Right lobe of liver (tissue), 6 donors: ENCODE measurements around the gene CAD. TPM values are rescaled to one million over a fixed set of nuclear protein-coding genes. Genes with fewer than 3 reads are reported as not detected.

Experiments
- ATAC-seq, 4 donors: fragments of 200-7000 bp; cut with Tn5 transposase; one replicate each; pipeline ENCODE4 v1.9.1; 2020; ENCODE audit warnings: mild to moderate bottlenecking in 4 of 4, moderate library complexity in 4 of 4
- DNase-seq, 3 donors: peaks; one replicate each; pipeline ENCODE4 v3.0.0-alpha.2; 2020
- H3K27ac ChIP-seq, 3 donors: fragments of 200-600 bp; one replicate each; pipeline ENCODE4 v1.8.0; 2022
- H3K27me3 ChIP-seq, 2 donors: fragments of 200-600 bp; one replicate each; pipeline ENCODE4 v1.8.0; 2022
- H3K36me3 ChIP-seq, 4 donors: fragments of 200-600 bp; sonication (generic) in 1 of 4; one replicate each; pipeline versions ENCODE4 v1.5.1 to v1.8.0; 2017 to 2022; ENCODE audit warnings: control low read depth in 1 of 4
- H3K4me1 ChIP-seq, 4 donors: fragments of 200-600 bp; sonication (generic) in 1 of 4; one replicate each; pipeline versions ENCODE4 v1.5.1 to v1.8.0; 2017 to 2022; ENCODE audit warnings: control low read depth in 1 of 4
- H3K4me3 ChIP-seq, 3 donors: fragments of 200-600 bp; one replicate each; pipeline ENCODE4 v1.8.0; 2022
- H3K9me3 ChIP-seq, 4 donors: fragments of 200-600 bp; sonication (generic) in 1 of 4; one replicate each; pipeline versions ENCODE4 v1.5.1 to v1.8.0; 2017 to 2022; ENCODE audit warnings: control low read depth in 1 of 4
- POLR2A ChIP-seq: fragments of 450-650 bp; IDR thresholded peaks from one replicate; pipeline ENCODE4 v1.6.1; 2017; ENCODE audit warnings: antibody characterized with exemption, mild to moderate bottlenecking
- WGBS: methylation state at CpG from one replicate; pipeline ENCODE4 v1.1.6; 2018; ENCODE audit warnings: low coverage, low lambda C conversion rate; ENCODE audit not compliant: insufficient coverage; ENCODE audit errors: missing lambda C conversion rate; 5-methylcytosine and 5-hydroxymethylcytosine counted together
- intact Hi-C, 2 donors: fragments of 100-400 bp; cut with DNase I; formaldehyde crosslinking; loops; one replicate each; pipeline versions ENCODE4 v1.11.2 to v1.14.1; 2022
- total RNA-seq, 6 experiments: library from RNA; depleted of rRNA in 2 of 6; stranded (reverse); fragments of >200 nt in 2 of 6; fragmentation: NEBNext Ultra II Directional in 3 of 6; extraction: Animal tissue kit (Norgen Biotek cat#: 25700) in 3 of 6; gene quantifications; one replicate each; pipeline versions ENCODE4 v1.1.0 to v1.2.4, GENCODE V29; 2016 to 2023
- TF ChIP-seq, protein P1 (sequence below), 4 donors: fragments of 200-600 bp in 3 of 4; fragments of 450-650 bp in 1 of 4; IDR thresholded peaks; one replicate each; pipeline versions ENCODE4 v1.5.1 to v1.8.0; 2016 to 2022; ENCODE audit warnings: antibody characterized with exemption in 4 of 4, mild to moderate bottlenecking in 2 of 4
- donor health status: DM: no; HTN: yes; CAD: no.
- donor health status: DM: no; HTN: no; CAD: no.
- donor health status: DM: no; HTN: no; CAD: no.
- donor health status: DM: no; HTN: yes; CAD: no.
- donor health status: DM: no; HTN: yes; CAD: no.

CAD gene
- total RNA-seq, 6 experiments from 2014 or later: 12.3 to 24.0 (median 16.3) TPM

GRCh38 chr2:27198627-27199026 is 18.5 kb upstream of the CAD start:
- intact Hi-C loops: loop anchor here in 1 of 2 donors (10.0 kb wide), 1 partner anchor 104 kb away; no protein-coding TSS in a partner anchor
- no peak for TF ChIP-seq POLR2A
- TF ChIP-seq, protein P1, sequence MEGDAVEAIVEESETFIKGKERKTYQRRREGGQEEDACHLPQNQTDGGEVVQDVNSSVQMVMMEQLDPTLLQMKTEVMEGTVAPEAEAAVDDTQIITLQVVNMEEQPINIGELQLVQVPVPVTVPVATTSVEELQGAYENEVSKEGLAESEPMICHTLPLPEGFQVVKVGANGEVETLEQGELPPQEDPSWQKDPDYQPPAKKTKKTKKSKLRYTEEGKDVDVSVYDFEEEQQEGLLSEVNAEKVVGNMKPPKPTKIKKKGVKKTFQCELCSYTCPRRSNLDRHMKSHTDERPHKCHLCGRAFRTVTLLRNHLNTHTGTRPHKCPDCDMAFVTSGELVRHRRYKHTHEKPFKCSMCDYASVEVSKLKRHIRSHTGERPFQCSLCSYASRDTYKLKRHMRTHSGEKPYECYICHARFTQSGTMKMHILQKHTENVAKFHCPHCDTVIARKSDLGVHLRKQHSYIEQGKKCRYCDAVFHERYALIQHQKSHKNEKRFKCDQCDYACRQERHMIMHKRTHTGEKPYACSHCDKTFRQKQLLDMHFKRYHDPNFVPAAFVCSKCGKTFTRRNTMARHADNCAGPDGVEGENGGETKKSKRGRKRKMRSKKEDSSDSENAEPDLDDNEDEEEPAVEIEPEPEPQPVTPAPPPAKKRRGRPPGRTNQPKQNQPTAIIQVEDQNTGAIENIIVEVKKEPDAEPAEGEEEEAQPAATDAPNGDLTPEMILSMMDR (IDR thresholded peaks at IDR 0.05): no peak
- 87% methylated on average over 2 of the region's 2 CpGs for WGBS

DNA sequence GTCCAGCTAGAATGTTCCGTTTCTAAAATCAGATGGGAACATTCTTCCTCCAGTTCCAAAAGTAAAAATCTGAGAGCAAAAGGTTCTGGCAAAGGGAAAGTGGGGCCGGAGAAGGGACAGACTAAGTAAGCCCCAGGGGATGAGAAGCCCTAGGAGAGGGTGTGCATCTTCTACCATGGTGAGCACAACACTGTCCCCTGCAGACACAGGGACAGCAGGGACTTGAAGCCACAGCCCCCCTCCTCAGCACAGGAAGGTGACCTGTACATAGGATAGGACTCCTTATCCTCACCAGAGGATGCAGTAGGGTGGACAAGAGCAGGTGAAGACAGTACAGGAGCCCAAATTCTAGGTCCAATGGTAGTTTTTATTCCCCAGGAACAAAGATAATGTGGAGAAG is 17.9 kb upstream of the CAD start:
- ATAC-seq (no peak), DNase-seq (no peak)
- H3K4me3 ChIP-seq: no peak overlapping the region
- no peak for TF ChIP-seq POLR2A
- TF ChIP-seq, protein P1 (IDR thresholded peaks at IDR 0.05): no peak
- H3K27ac ChIP-seq: no peak overlapping the region
- intact Hi-C loops: loop anchor here in 1 of 2 donors (10.0 kb wide), 1 partner anchor 104 kb away; no protein-coding TSS in a partner anchor
- H3K36me3 ChIP-seq: peaks cover 0 to 37% (median 18%) of the 10 kb centered on the region in 4 donors
- H3K27me3 ChIP-seq: no peaks in the 10 kb centered on the region
- H3K4me1 ChIP-seq: peaks cover 0 to 6% (median 0%) of the 10 kb centered on the region in 4 donors
- 82% methylated on average over 2 of the region's 2 CpGs for WGBS
- H3K9me3 ChIP-seq: no peaks in the 10 kb centered on the region

More at GRCh38 chr2:27198627-27199026, 18.5 kb upstream of the CAD start:
- H3K4me3 ChIP-seq: no peak overlapping the region
- no peak overlapping the region for H3K27ac ChIP-seq
- no peak for ATAC-seq
- peaks cover 0 to 31% (median 12%) of the 10 kb centered on the region in 4 donors for H3K36me3 ChIP-seq
- no peaks in the 10 kb centered on the region for H3K27me3 ChIP-seq
- H3K4me1 ChIP-seq: peaks cover 0 to 8% (median 0%) of the 10 kb centered on the region in 4 donors
- DNase-seq: no peak
- H3K9me3 ChIP-seq: no peaks in the 10 kb centered on the region

DNA sequence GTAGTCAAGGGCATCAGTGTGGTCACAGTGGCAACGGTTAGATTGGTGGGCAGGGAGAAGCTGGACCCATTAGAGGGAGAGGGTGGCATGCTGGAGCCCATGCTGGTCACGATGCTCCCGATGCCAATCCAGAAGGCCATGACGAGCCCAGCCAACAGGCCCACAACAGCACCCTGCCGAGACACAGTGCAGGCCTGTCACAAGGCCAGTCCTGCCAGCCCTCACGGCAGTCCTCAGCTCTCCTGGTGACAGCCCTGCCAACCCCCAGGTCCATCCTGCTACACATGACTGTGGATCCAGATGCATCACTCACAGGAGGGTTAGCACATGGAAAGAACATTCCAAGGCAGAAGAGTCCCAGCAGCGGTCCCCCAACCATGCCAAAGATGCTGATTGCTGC is 15.5 kb upstream of the CAD start:
- 100% methylated on average over 1 of the region's 7 CpGs for WGBS
- Histone ChIP-seq H3K36me3 (peaks cover 0 to 60% (median 28%) of the 10 kb centered on the region in 4 donors), H3K27ac (no peak overlapping the region), H3K9me3 (no peaks in the 10 kb centered on the region), H3K27me3 (no peaks in the 10 kb centered on the region), H3K4me3 (no peak overlapping the region), H3K4me1 (no peaks in the 10 kb centered on the region)
- DNase-seq: no peak
- TF ChIP-seq, protein P1 (IDR thresholded peaks at IDR 0.05): no peak
- no peak for TF ChIP-seq POLR2A
- intact Hi-C loops: no loop called here
- no peak for ATAC-seq

DNA sequence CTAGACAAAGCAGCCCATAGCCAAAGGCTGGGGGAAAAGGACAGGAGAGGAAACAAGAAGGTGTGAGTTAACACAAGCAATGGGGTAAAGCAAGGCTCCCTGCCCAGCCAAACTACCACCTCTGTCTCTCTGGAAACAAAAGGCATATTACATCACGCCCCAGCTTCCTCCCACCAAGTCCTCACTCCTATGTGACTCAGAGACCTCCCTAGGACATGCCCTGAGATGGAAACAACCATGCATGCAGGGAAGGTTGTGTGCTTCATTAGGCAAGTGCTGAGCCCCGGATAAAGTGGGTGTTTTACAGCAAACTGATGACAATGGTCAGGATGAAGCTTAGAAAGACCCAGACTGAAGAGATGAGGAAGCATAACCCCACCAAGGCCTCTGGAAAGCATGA is 14.3 kb upstream of the CAD start:
- ATAC-seq (no peak), DNase-seq (no peak)
- H3K4me3 ChIP-seq: no peak overlapping the region
- TF ChIP-seq POLR2A: no peak
- TF ChIP-seq, protein P1 (IDR thresholded peaks at IDR 0.05): no peak
- no peaks in the 10 kb centered on the region for H3K9me3 ChIP-seq
- intact Hi-C loops: no loop called here
- peaks cover 0 to 72% (median 28%) of the 10 kb centered on the region in 4 donors for H3K36me3 ChIP-seq
- H3K27ac ChIP-seq: no peak overlapping the region
- 91% methylated on average over 2 of the region's 2 CpGs for WGBS
- no peaks in the 10 kb centered on the region for H3K4me1 ChIP-seq
- no peaks in the 10 kb centered on the region for H3K27me3 ChIP-seq
